GM12872 (cell line): Measurements from ENCODE around the gene CNTNAP2.

Source experiments
- TF ChIP-seq, protein P1 (sequence below): IDR thresholded peaks from 3 replicates; pipeline ENCODE4 v1.5.1; 2011; ENCODE audit warnings: low read depth, mild to moderate bottlenecking, low read length, moderate library complexity; ENCODE audit not compliant: insufficient read depth

Gene CNTNAP2

DNA sequence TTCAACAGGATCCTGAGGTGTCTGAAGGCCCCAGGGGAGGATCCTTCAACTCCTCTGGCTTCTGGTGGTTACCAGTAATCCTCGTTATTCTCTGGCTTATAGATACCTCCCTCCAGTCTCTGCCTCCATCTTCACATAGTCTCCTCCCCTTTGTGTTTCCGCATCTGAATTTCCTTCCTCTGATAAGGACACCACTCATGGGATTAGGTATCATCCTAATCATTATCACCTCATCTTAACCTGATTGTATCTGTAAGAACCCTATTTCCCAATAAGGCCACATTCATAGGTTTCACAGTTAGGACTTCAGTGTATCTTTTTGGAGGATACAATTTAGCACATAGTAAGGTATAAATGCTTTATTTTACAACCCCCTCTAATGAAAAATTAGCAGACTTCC lies 1189.2 kb downstream of the CNTNAP2 start:
- TF ChIP-seq, protein P1, sequence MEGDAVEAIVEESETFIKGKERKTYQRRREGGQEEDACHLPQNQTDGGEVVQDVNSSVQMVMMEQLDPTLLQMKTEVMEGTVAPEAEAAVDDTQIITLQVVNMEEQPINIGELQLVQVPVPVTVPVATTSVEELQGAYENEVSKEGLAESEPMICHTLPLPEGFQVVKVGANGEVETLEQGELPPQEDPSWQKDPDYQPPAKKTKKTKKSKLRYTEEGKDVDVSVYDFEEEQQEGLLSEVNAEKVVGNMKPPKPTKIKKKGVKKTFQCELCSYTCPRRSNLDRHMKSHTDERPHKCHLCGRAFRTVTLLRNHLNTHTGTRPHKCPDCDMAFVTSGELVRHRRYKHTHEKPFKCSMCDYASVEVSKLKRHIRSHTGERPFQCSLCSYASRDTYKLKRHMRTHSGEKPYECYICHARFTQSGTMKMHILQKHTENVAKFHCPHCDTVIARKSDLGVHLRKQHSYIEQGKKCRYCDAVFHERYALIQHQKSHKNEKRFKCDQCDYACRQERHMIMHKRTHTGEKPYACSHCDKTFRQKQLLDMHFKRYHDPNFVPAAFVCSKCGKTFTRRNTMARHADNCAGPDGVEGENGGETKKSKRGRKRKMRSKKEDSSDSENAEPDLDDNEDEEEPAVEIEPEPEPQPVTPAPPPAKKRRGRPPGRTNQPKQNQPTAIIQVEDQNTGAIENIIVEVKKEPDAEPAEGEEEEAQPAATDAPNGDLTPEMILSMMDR, result no peak

DNA sequence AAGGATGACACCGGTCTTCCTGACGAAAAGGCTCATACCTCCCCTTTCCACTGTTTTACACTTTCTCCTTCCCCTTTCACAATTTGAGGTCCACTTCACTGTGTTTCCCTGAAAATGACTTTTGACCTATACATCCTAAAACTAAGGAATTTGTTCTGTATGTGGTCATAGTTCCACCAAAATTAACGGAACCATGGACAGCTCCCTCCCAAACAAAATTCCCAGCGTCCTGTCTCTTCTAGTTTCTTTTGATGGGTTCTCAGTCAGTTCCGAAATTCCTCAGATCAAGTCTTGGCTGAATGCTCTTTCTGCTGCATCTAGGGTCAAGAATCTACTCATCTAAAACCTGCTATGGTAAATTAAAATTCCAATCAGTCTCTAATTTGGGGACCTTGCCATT lies 1191.9 kb downstream of the CNTNAP2 start:
- TF ChIP-seq, protein P1, result no peak

DNA sequence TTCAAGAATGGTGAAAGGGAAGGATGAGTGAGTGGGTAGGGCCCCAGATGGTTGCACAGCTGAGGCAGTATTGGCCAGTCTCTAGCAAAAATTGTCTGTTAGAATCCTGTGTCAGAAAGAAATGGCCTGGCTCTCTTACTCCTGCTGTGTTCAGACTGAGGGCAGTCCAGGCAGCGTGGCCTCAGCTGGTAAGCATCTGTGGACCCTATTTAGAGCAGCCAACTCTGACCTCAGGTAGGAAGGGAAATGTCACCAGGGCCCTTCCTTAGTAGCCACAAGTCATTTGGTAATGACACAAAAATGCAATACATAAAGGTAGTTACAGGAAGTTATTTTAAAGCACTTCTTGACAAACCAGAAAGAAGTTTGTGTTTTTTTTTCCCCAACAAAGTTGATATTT lies 1194.7 kb downstream of the CNTNAP2 start:
- TF ChIP-seq, protein P1, result no peak

DNA sequence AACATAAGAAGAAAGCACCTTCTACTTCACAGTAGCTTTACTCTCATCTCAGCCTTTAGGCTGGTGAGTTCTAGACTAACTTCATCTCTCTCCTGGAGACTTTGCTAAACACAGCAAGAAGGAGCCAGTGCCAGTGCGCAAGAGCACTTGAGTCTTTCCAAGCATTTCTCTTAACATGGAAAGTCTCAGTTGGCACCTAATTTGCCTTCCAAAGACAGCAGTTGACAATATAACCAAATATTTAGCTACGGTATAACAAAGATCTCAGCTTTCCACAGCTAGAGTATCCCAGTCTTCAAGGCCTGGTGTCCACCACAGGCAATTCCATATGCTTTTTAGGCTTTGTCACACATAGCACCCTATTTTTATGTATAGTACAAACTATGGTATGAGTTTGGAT lies 1204.9 kb downstream of the CNTNAP2 start:
- TF ChIP-seq, protein P1, result no peak

DNA sequence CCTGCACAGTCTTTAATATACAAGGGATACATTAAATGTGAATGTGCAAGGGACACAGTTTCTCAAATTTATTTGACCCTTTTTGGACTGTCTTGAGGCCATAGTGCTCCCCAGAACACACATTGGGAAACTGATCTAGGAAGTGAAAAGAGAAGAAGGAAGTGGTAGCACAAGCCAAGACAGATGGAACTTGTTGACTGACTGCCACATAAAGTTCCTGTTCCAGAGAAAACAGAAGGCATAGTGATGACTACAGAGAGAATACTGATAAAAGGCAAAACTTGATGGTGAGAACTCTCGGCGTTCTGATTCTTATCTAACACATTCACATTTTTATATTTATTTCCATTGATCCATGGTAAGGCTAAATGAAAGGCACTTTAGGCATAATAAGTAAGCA lies 1216.4 kb downstream of the CNTNAP2 start:
- TF ChIP-seq, protein P1, result no peak

DNA sequence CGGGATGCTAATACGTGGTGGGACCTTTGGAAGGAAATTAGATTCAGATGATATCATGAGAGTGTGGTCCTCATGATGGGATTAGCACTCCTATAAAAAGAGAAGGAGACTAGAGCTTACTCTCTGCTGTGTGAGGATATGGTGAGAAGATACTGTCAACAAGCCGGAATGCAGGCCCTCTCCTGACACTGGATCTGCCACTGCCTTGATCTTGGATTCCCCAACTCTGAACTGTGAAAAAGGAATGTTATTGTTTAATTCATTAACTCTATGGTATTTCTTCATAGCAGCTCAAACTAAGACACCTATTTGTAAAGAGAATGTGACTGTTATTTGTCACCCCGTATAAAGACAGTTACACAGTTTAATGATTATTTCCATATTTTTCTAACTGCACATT lies 1246.5 kb downstream of the CNTNAP2 start:
- TF ChIP-seq, protein P1, result no peak

DNA sequence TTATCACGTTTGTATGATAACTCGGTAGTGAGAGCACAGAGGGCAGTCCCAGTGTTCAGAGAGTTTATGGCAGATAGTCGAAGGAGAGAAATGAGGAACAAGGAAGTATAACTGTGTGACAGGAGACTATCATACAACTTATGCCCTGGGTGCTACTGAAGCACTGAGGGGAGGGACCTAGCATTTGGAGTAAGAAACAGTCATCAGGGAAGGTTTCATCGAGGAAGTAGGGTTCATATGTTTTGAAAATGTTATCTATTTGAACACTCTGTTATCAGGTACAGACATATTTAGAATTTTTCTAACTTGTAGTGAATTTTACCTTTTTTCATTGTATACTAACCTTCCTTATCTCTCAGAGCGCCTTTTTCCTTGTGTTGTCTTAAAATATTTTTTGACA lies 1259.6 kb downstream of the CNTNAP2 start:
- TF ChIP-seq, protein P1, result no peak

DNA sequence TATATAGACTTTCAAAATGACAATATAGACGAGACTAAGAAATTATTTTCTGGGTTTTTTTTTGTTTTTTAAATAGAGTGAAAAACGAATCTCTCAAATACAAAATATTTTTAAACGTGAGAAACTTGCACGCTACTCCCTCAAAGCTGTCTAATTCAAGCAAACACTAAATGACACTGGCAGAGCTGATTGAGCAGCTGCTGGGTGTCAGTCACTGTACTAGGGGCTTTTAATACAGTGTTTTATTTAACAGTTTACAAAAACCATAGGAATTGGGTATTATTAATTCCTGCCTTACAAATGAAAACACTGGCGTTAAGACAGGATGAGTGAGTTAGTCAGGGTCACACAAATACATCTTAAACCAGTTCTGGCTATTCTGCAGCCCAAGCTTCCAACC lies 1264.3 kb downstream of the CNTNAP2 start:
- TF ChIP-seq, protein P1, result no peak
